Thoracic aorta (tissue), 2 donors: ENCODE data around the gene DVL2. TPM values are rescaled to one million over a fixed set of nuclear protein-coding genes. Genes with fewer than 3 reads are reported as not detected.
A peak's percentile ranks its signal among the peaks of the same experiment; 100 is the strongest.

Experiments used
- ATAC-seq: fragments of 150-250 bp; one replicate; pipeline ENCODE4 v1.8.0; 2017; ENCODE audit warnings: low read depth; ENCODE audit not compliant: insufficient number of reproducible peaks, low FRiP score
- DNase-seq: peaks from one replicate; pipeline ENCODE4 v3.0.0-alpha.2; 2020; ENCODE audit warnings: low spot score
- H3K27ac ChIP-seq, 2 donors: fragments of 200-600 bp; sonication (generic); 1 replicate in 1 of 2; 2 replicates in 1 of 2; pipeline ENCODE4 v1.5.1; 2016; ENCODE audit warnings: mild to moderate bottlenecking in 2 of 2, moderate library complexity in 2 of 2
- H3K27me3 ChIP-seq: fragments of 200-600 bp; sonication (generic); replicated peaks from 2 replicates; pipeline ENCODE4 v1.6.0; 2016; ENCODE audit warnings: mild to moderate bottlenecking; ENCODE audit not compliant: insufficient read depth
- H3K36me3 ChIP-seq: fragments of 200-600 bp; sonication (generic); one replicate; pipeline ENCODE4 v1.5.1; 2016
- H3K4me1 ChIP-seq, 2 donors: fragments of 200-600 bp; sonication (generic); 1 replicate in 1 of 2; 2 replicates in 1 of 2; pipeline versions ENCODE4 v1.5.1 to v1.6.0; 2016; ENCODE audit warnings: low read depth in 2 of 2, mild to moderate bottlenecking in 1 of 2; ENCODE audit not compliant: control insufficient read depth in 1 of 2
- H3K4me3 ChIP-seq: fragments of 200-600 bp; sonication (generic); 2 replicates; pipeline ENCODE4 v1.5.1; 2016; ENCODE audit warnings: mild to moderate bottlenecking
- H3K9me3 ChIP-seq: fragments of 200-600 bp; sonication (generic); 2 replicates; pipeline ENCODE4 v1.5.1; 2016
- total RNA-seq, 2 donors: library from RNA; depleted of rRNA; stranded (reverse); fragments of >200 nt; gene quantifications; one replicate each; pipeline versions ENCODE4 v1.1.0 to v1.2.3, GENCODE V29; 2016
- TF ChIP-seq, protein P1 (sequence below): fragments of 200-600 bp; sonication (generic); IDR thresholded peaks from one replicate; pipeline ENCODE4 v1.5.1; 2019; ENCODE audit warnings: antibody characterized with exemption

Gene DVL2
- total RNA-seq, 2 donors from 2014 or later: 52.8 to 68.5 TPM

DNA sequence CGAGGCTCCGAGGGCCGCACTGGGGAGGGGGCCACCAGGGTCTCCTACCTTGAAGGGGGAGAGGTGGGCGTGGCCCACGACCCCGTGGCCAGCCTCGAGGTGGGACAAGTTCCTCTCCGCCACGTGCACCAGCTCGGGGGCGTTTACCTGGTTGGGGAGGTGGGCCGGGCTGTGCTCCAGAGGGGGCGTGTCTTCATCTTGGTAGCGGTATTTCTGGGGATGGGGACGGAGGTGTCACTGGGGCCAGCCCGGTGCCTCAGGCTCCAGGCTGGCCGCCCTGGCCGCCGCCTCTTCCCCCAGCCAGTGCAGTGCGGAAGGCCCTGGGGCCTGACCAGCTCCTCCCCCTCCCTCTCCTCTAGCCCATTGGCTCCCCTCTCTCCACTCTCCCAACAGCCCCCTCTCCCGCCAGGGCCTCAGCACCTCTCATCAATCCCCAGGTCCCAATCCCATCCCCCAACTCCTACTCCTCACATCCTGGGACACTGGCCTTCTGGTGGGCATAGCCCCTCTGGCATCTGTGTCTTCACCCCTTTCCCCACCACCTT, 26.2 kb downstream of the DVL2 start:
- H3K27ac ChIP-seq: no peak overlapping the region
- TF ChIP-seq, protein P1, sequence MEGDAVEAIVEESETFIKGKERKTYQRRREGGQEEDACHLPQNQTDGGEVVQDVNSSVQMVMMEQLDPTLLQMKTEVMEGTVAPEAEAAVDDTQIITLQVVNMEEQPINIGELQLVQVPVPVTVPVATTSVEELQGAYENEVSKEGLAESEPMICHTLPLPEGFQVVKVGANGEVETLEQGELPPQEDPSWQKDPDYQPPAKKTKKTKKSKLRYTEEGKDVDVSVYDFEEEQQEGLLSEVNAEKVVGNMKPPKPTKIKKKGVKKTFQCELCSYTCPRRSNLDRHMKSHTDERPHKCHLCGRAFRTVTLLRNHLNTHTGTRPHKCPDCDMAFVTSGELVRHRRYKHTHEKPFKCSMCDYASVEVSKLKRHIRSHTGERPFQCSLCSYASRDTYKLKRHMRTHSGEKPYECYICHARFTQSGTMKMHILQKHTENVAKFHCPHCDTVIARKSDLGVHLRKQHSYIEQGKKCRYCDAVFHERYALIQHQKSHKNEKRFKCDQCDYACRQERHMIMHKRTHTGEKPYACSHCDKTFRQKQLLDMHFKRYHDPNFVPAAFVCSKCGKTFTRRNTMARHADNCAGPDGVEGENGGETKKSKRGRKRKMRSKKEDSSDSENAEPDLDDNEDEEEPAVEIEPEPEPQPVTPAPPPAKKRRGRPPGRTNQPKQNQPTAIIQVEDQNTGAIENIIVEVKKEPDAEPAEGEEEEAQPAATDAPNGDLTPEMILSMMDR: no peak
- H3K9me3 ChIP-seq: no peaks in the 10 kb centered on the region

DNA sequence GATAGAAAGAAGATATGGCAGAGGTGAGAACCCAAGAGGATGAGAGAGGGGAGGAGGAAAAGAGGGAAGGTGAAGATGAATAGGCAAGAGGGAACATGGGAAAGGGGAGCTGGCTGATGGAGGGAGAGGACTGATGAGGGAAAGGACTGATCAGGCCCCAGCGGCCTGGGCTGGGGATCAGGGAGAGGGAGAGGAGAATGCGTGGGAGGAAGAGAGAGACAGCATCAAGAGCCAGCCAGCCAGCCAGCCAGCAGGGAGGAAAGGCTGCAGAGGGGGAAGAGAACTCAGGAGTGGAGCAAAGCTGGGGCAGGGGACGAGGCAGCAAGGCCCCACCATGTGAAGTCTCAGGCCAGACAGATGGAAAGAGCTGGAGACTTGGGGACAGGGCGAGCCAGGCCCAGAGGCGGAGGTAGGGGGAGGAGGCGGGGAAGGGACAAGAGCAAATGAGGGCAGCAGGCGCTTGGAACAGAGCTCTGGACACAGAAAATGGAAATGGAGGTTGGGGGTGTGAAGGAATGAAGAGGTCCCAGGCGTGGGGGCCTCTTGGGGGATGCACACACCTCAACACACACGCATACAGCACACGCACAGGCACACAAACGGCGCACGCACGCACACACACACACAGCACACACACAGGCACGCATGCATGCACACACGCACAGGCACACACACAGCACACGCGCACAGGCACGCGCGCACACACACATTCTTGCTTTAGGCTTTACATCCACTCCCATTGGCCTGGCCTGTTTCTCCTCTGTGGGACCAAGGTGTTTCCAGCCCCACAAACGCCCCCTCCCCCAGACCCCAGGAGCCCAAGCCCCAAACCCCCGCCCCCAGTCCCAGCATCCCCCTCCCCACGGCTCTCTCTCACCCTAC, 27.0 kb downstream of the DVL2 start:
- ATAC-seq: no peak

More for the DNA sequence above, 26.2 kb downstream of the DVL2 start:
- H3K4me3 ChIP-seq: no peak overlapping the region
- ATAC-seq: no peak
- no peak for DNase-seq
- no peaks in the 10 kb centered on the region for H3K27me3 ChIP-seq
- H3K4me1 ChIP-seq: peaks cover 0 to 8% of the 10 kb centered on the region in 2 donors
- H3K36me3 ChIP-seq: peaks cover 3% of the 10 kb centered on the region

DNA sequence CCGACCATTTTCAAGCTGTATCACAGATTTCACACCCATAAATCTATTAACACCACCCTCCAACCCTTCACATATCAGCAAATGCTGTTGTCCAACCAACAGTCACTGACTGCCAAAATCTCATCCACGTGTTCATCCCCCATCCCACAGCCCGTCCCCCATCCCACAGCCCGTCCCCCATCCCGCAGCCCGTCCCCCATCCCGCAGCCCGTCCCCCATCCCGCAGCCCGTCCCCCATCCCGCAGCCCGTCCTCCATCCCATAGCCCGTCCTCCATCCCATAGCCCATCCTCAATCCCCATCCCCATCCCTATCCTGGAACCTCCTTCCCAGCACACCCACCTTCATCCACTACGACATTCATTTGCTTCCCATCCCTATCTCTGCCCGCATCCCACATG, 28.8 kb downstream of the DVL2 start:
- Histone ChIP-seq H3K36me3 (peaks cover 9% of the 10 kb centered on the region), H3K4me3 (peak overlapping the region; percentile 78), H3K9me3 (no peaks in the 10 kb centered on the region), H3K27ac (peak overlapping the region in 1 of 2 donors; percentile 42), H3K27me3 (no peaks in the 10 kb centered on the region), H3K4me1 (peaks cover 0 to 8% of the 10 kb centered on the region in 2 donors)
- ATAC-seq (no peak), DNase-seq (no peak)
- TF ChIP-seq, protein P1: no peak

More for the DNA sequence above, 27.0 kb downstream of the DVL2 start:
- Histone ChIP-seq H3K4me1 (peaks cover 0 to 8% of the 10 kb centered on the region in 2 donors), H3K36me3 (peaks cover 9% of the 10 kb centered on the region), H3K27me3 (no peaks in the 10 kb centered on the region), H3K27ac (no peak overlapping the region), H3K4me3 (no peak overlapping the region), H3K9me3 (no peaks in the 10 kb centered on the region)
- DNase-seq: no peak
- TF ChIP-seq, protein P1: no peak

DNA sequence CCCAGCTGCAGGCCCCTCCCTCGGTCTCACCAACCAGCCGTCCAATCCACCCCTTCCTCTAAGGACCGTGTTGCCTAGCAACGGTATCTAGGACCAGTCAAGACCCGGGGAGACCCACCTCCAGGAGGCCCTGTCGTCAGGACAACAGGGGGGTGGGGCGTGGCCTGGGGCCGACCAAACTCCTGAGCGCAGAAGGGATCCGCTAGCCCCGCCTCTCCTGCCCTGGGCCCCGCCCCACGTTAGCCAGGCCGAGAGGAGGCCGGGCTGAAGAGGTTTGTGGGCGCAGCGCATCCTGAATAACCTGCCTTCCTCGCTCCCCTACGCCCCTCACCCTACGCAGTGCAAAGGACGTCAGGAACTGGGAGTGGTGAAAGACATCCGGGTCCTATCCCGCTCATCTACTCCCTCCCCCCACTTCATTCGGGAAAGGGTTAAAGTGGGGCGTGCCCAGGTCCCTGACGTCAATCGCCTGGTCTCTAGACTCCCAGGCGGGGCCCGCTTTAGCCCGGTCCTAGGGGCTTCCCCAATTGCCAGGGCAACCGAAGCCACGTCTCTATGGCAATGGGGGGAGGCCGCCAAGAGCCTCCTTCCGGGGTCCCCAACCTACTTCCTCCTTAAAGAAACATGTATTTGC, 29.4 kb downstream of the DVL2 start:
- Histone ChIP-seq H3K9me3 (no peaks in the 10 kb centered on the region), H3K4me3 (peak overlapping the region; percentile 78), H3K27ac (peak overlapping the region in 1 of 2 donors; percentile 42), H3K36me3 (peaks cover 9% of the 10 kb centered on the region), H3K27me3 (no peaks in the 10 kb centered on the region), H3K4me1 (peaks cover 0 to 8% of the 10 kb centered on the region in 2 donors)
- DNase-seq: peak; percentile 56
- peak; percentile 68 for ATAC-seq
- TF ChIP-seq, protein P1: no peak

DNA sequence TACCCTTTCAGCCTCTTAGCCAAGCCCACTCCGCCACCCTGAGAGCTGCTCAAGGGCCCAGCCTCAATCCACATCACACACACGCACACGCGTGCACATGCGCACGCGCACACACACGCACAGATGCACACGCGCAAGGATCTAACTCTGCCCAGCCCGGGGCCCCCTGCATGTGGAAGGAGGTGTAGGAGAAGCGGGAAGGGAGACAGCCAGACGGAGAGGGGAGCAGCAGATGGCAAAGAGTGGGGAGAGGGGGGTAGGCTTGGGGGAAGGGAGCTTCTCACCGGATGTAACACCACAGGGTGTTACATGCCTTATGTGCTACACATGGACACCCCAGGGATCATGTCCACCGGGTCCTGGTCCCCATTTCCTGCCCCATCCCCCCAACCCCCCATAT, 30.0 kb downstream of the DVL2 start:
- H3K4me1 ChIP-seq: peaks cover 0 to 8% of the 10 kb centered on the region in 2 donors
- no peaks in the 10 kb centered on the region for H3K9me3 ChIP-seq
- H3K36me3 ChIP-seq: peaks cover 9% of the 10 kb centered on the region
- ATAC-seq (peak; percentile 46), DNase-seq (no peak)
- TF ChIP-seq, protein P1: no peak
- H3K27ac ChIP-seq: peak overlapping the region in 1 of 2 donors; percentile 42
- no peaks in the 10 kb centered on the region for H3K27me3 ChIP-seq
- H3K4me3 ChIP-seq: peak overlapping the region; percentile 78
